Ishikawa (cell line): ENCODE measurements around the gene MRPS18B.

ENCODE experiments used
- EP300 ChIP-seq: IDR thresholded peaks from 2 replicates; pipeline ENCODE4 v1.6.1; 2012; ENCODE audit warnings: borderline replicate concordance
- RAD21 ChIP-seq: IDR thresholded peaks from 2 replicates; pipeline ENCODE4 v1.6.1; 2012; ENCODE audit warnings: low read depth
- TAF1 ChIP-seq: IDR thresholded peaks from 2 replicates; pipeline ENCODE4 v1.6.1; 2012; ENCODE audit warnings: low read depth, mild to moderate bottlenecking
- YY1 ChIP-seq: IDR thresholded peaks from 2 replicates; pipeline ENCODE4 v1.6.1; 2012; ENCODE audit warnings: low read depth
- TF ChIP-seq, protein P1 (sequence below): IDR thresholded peaks from 2 replicates; pipeline ENCODE4 v1.6.1; 2012; ENCODE audit warnings: low read depth, mild to moderate bottlenecking

GRCh38 chr6:30570263-30570662 lies 47.4 kb upstream of the MRPS18B start:
- TF ChIP-seq TAF1 (no peak), RAD21 (no peak), EP300 (no peak), YY1 (no peak)
- TF ChIP-seq, protein P1, sequence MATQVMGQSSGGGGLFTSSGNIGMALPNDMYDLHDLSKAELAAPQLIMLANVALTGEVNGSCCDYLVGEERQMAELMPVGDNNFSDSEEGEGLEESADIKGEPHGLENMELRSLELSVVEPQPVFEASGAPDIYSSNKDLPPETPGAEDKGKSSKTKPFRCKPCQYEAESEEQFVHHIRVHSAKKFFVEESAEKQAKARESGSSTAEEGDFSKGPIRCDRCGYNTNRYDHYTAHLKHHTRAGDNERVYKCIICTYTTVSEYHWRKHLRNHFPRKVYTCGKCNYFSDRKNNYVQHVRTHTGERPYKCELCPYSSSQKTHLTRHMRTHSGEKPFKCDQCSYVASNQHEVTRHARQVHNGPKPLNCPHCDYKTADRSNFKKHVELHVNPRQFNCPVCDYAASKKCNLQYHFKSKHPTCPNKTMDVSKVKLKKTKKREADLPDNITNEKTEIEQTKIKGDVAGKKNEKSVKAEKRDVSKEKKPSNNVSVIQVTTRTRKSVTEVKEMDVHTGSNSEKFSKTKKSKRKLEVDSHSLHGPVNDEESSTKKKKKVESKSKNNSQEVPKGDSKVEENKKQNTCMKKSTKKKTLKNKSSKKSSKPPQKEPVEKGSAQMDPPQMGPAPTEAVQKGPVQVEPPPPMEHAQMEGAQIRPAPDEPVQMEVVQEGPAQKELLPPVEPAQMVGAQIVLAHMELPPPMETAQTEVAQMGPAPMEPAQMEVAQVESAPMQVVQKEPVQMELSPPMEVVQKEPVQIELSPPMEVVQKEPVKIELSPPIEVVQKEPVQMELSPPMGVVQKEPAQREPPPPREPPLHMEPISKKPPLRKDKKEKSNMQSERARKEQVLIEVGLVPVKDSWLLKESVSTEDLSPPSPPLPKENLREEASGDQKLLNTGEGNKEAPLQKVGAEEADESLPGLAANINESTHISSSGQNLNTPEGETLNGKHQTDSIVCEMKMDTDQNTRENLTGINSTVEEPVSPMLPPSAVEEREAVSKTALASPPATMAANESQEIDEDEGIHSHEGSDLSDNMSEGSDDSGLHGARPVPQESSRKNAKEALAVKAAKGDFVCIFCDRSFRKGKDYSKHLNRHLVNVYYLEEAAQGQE = no peak
